CD4-positive, alpha-beta T cell treated with Interleukin-1 beta for 1 hour (primary cell): Measurements from ENCODE around the gene GEMIN7.
"Not testable (repeated sequence)": the region's sequence is repeated elsewhere in the genome, so short reads cannot be mapped to it uniquely, and the experiment has no call there.

Experiments
- DNase-seq, 2 donors: peaks; one replicate each; pipeline ENCODE4 v3.0.0-alpha.2; 2020 to 2022

Gene GEMIN7

DNA sequence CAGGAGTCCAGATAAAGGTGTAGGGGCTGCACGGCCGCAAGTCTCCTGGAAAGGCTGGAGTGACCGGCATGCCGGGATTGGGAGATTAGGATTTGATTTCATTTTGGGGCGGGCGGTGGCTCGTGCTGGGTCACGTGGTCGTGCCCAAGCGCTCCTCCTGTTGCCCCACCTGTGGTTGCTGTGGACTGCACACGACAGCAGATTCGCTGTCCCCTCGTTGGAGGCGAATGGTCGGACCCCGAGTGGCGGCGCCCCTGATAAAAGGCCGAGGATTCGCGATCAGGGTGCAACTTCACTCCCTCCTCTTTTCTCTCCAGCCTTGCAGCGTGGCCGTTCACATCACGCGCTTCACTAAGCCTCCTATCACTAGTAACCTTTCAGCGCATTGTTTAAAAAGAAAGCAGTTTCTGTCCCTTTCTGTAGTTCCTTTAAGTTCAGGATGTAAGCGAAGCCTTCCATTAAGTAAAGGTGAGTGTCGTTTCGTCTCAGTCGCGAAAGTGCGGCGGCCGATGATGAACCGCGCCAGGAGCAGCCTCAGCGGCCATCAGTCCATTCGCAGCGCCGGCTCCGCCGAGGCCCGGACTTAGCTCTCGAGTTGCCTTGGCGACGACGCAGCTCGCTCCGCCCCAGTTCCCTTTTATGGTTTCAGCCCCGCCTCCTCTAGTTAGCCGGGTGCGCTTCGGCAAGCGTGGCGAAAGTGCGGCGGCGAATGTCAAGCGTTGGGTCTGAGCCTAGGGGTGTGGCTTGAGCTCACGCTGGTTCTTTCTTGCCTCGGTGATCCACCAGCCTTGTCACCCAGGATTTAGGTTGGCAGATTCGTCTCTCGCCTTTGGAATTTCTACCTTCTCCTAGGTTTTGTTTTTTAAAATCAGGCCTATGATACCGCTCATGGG lies 12.2 kb downstream of the GEMIN7 start:
- DNase-seq = peak; percentile 97 to 98

DNA sequence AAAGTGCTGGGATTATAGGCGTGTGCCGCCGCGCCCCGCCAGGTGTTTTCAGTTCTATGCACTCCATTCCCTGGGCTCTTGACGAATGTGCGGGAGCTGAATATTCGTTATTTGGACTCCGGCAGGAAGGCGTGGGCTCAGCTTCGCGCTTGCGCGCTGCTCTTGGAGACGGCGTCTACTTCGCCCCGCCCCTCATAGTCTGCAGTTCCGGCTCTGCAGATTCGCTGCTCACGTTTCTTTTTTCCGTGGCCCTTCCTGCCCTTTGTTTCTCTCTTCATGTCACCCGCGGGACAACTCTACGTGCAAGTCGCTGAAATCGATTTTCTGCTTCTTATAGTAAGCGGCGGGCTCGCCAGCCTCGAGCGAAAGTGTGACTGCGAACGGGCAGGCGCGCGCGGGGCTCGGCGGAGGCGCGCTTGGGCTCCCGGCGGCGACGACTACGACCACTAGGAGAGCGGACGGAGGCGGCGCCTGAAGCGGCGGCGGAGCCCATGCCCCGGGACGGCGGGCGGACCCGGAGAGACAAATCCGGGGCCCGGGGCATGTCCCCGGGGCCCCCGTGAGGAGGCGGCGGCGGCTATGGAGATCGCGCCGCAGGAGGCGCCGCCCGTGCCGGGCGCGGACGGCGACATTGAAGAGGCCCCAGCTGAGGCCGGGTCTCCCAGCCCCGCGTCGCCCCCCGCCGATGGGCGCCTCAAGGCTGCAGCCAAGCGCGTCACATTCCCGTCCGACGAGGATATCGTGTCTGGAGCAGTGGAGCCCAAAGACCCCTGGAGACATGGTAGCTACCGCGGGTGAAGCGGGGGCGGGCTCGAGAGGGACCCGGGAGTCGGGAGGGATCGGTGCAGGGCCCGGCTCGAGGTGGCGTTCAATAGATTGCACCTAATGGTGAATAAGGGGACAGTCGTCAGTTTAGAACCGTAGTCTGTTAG lies 14.0 kb downstream of the GEMIN7 start, which contains the start of gene PPP1R37:
TSS of gene PPP1R37 (plus strand) at position 433 of the 932 bp plus-strand sequence. CDS start at position 580, 147 bp downstream.
- DNase-seq = peak; percentile 95

DNA sequence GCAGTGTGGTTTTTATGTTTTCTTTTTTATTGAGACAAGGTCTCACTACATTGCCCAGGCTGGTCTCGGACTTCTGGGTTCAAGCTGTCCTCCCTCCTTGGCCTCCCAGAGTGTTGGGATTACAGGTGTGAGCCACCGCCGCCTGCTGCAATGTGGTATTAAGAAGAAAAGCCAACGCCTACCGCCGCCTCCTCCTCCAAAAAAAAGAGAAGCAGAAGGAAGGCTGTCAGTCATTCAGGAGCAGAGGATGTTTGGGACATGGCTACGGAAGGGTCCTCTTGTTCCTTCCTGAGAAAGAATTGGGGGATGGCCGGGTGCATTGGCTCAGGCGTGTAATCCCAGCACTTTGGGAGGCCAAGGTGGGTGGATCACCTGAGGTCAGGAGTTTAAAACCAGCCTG lies 15.1 kb downstream of the GEMIN7 start:
- no peak for DNase-seq

DNA sequence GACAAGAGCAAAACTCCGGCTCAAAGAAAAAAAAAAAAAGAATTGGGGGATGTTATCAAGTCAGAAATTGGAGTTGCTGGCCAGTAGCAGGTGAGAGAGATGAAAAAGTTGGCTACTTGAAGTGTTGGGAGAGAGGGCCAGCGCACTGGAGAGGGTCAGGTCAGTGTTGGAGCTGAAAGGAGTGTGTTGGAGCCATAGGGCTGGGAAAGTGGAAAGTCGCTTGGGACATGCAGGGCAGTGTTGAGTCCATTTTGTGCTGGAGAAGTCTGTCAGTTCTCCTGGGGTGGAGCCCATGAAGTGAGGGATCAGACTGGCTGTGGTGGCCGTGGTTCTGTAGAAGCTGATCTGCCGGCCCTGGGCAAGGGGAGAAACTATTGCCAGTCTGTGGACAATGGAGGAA lies 15.6 kb downstream of the GEMIN7 start:
- no peak for DNase-seq

DNA sequence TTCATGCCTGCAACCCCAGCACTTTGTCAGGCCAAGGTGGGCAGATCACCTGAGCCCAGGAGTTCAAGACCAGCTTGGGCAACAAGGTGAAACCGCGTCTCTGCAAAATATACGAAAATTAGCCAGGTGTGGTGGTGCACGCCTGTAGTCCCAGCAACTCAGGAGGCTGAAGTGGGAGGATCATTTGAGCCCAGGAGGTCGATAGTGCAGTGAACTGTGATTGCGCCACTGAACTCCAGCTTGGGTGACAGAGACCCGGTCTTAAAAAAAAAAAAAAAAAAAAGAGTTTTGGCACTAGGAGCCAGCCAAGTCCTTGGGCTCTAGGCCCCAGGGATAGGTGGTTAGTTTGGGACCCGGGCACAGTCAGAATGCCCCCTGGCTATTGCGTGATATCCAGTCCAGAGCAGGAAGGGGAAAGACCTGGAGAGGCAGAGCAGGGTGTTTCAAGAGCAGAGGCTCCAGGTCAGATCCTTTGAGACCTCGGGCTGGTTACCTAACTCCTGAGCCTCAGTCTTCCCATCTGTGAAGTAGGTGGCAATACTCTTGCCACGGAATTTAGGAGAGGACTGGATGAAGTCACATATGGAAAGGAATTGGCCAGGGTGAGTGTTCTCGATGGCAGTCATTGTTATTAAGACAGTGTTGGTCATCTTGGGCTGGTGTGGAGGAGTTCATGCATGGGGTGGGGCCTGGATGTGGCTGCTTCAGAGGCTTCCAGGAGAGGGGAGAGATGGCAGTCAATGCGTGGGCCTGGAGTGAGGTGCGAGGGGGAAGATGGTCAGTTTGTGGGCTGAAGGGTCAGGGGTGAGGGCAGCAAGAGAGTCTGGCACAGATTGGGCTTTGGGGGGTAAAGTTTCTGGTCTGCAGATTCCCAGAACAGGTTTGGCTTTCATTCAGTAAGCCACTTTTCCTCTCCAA lies 16.7 kb downstream of the GEMIN7 start:
- no peak for DNase-seq

DNA sequence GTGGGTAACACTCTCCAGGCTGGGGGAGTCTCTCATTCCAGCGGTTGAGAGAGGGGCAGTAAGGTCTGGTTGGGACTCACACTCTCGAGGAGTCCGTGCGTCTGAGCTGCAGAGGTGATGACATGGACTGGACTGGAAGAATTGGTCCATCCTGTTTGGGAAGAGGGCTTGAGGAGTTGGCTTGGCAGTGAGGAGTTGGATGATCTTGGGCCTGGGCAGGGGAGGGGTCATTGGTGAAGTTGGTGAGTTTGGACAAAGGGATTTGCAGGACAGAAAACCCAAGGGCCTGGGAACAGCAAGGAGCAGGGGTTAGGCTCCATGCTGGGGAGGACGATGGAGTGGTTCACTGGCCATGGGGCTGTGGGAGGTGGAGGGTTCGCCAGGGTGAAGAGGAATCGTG lies 17.6 kb downstream of the GEMIN7 start:
- DNase-seq = no peak

DNA sequence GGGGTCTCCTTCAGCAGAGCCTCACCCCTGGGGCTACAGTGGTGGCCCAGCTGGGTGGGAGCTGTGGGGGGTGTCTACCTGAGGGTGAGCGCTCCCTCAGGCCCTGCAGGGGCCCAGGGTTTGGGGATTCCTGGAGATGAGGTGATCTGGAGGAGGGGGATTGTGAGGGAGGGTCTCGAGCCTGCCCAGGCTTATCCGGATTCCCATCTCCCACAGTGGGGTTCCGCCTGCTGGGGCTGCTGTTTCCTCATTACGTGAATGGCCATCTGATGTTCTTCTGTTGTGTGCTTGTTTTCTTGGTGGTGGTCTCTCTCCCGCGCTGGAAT lies 18.4 kb downstream of the GEMIN7 start:
- DNase-seq = no peak

DNA sequence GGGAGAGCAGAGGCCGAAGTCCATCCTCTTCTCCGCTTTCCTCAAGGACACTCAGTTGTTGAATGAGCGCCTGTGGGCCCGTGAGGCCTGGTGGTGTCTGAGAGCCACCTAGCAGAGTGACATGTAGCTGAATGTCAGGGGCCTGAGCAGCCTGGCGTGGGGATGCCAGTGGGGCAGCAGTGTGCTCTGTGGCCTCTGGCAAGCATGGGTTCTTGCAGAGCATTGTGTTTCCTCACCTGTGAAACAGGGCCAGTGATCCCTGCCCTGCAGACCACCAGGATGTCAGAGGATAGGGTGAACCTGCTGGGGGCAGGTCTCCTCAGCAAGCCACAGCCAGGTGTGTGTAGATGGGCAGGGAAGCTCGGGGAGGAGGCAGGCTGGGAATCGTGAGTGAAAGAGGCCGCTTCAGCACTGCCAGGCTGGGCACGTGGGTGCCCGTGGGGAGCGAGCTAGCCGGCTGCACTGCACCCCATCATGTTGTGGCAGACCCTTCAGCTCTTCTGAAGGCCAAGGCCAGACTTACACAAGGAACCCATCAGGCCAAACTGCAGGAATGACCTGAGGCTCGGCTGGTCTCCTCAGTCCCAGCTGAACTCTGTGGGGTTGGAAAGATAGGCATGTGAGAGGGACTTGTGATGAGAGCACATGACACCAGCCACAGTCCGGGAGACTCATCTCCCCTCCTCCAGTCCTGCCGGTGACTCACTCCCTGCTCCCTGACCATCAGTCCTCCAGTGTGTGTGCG lies 18.9 kb downstream of the GEMIN7 start:
- no peak for DNase-seq

DNA sequence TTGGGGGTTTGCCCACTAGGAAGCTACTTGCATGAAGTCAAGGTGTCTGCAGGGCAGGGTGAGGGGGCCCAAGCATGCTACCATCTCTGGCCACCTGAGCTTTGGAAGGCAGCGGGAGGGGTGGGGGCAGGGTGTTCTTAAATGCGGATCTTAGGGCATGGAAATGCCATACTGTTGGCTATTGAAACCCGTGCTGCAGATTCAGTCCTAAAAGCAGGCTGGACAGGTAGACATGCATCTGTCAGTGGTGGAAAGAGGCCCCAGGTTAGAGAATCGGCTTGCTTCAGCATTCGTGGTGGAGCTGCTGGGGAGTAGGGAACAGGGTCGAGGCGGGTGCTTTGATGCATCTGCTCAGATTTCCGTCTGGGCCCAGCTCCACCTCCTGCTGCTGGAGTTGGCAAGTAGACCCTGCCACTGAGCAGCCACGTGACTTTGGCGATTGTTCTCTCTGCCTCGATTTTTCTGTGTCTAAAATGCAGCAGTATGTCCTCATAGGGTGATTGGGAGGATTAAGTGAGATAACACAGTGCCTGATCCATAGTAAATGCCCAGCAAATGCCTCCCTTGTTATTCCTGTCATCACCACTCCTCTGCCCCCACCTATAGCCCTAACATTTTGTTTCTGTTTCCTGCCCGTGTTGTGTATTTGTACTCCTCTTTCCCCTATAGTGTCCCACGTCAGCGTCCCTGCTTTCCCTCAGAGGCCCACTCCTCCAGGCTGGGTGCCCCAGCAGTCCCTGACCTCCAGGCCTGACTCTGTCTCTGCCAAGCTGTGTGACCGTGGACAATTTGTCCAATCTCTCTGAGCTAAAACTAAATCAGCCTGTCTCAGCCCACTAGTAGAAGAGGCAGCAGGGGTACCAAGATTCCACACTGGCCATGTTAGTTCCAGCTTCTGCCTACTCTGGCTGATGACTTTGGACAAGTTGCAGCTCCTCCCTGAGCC lies 19.7 kb downstream of the GEMIN7 start:
- no peak for DNase-seq

DNA sequence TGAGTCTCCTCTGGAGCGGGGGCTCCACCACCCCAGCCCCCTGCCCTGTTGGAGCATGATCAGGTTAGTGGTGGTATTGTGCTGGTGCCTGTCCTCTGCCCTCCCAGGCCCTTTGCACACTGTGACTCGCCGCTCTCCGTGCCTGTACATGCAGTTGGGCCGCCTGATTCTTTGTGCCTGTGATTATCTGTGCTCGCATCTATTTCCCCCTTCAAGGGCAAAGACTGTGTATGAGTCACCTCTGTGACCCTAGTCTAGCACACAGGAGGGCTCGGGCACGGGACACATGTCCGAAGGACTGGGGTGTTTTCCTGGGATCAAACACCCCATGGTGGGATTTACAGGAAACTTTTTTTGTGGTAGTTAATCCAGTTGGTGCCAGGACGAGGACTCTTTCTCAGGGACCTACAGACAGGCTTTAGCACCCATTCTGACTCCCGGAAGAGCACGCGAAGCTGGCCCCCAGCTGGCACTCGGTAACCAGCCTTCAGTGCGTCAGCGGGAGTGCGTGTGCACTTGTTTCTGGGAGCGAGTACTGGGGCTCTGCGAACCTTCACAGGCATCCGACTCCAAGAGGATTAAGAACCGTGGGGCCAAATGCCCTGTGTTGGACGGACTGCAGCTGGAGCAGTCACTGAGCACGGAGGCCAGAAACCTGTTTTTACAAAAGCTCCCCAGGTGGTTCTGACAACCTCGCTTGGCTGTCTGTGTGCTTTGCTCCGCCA lies 20.6 kb downstream of the GEMIN7 start:
- no peak for DNase-seq

DNA sequence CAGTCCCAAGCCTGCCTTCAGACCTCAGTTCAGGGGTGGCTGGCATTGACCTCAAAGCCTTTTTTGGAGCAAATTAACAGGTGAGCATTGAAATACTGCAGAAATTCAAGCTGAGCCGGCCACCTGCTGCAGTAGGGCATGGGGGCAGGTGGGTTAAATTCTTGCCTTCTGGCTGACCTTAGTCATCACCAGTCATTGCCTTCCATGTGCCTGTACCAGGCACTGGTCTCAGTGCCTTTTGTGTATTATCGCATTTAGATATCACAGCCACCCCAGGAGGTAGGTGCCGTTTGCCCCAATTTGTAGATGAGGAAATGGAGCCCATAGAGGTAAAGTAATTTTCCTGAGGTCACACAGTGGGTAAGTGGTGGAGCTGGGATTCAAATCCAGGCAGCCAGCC lies 21.1 kb downstream of the GEMIN7 start:
- no peak for DNase-seq

DNA sequence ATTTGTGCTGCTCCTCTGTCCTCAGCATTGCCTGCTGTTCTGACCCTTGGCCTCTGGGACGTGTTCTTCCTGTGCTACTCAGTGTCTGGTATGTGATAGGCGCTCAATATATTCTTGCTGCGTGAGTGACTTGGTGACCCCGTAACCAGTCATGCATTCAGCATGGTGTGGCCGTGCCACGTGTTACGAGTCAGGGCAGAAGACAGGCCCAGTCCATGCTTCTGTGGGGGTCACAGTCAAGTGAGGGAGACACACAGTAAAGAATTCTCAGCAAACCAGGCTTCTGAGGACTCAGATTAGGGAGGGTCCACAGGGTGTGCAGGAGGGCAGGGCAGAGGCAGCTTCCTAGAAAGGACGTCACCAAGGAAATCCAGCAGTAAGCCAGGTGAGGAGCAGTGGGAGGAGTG lies 21.8 kb downstream of the GEMIN7 start:
- no peak for DNase-seq

DNA sequence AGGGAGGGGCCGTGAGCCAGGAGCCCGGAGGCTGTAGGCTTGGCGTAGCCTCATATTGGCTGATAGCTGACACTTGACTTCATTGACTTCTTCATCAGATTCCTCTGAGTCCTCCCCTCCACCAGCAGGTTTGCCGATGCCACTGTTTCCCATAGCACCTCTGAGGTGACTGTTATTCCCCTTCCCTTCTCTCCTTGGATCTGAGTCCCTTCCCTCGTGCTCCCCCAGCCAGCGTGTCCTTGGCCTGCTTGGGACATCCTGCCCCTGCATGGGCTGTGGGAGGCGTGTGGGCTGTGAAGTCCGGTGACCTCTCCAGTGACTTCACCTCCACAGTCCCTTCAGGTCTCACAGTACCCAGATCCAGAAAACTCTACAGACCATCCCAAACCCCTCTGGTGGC lies 22.7 kb downstream of the GEMIN7 start:
- no peak for DNase-seq

DNA sequence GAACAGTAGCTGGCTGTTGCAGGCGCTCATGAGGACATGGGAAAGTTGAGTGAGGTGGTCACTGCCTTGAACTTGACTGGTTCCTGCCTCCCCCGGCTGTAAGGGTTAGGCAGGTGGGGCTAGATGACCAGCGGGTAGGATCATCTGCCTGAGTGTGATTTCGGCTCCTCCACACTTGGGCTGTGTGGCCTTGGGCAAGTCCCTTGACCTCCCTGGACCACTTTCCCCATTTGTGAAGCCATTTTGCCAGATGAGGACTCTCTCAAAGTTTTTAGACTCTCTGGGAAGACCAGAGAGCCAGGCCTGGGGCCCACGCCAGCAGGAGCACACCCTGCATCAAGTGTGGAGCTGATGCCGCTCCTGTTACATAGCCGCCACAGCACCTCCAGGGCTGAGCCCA lies 23.4 kb downstream of the GEMIN7 start:
- no peak for DNase-seq

DNA sequence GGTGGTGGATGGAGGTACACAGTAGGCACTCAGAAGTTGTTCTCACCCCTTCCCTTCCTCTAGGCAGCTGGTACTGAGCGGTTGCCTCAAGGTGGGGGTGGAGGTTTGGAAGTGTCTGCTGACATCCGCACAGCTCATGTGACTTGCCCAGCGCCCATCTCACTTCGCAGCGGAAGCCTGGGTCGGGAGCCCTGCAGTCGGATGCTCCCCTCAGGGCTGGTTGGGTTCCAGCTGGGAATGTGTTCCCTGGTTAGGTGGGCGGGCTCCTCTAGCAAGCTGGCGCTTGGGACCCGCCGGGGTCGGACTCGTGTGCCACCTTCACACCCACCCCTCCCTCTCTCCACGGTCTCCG lies 24.1 kb downstream of the GEMIN7 start:
- DNase-seq = peak; percentile 51 to 53

DNA sequence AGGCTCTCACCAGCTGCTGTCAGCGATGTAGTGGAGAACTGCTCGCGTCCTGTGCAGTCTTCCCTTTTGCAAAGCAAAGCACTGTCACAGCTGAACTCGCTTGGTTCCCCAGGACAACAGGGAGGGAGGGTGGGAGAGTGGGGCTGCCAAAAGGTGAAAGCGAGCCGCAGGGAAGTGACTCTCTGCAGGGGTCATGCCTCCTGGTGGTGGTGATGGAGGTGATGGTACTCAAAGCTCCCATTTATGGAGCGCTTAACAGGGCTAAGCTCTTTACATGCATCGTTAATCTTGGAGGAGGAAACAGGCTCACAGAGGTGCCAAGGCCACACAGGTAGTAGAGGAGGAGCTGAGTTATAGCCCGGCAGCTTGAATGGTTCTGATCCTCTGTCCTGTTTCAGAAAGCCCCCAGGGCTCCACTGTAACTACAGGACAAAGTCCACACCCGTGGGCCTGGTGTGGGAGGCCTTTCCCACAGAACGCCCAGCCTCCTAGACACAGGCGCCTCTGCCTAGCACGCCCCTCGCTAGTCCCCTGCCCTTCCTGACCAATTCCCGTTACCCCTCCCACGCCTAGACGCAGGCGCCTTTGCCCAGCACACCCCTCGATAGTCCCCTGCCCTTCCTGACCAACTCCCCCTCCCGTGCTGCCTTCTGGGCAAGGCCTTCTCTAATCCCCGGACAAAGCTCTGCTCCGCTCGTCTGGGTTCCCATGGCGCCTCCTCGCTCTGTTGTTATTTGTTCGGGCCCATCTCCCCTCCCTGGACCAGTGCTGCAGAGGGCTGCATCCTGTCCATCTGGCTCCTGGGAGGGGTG lies 24.7 kb downstream of the GEMIN7 start:
- DNase-seq = peak in 1 of 2 donors; percentile 9

DNA sequence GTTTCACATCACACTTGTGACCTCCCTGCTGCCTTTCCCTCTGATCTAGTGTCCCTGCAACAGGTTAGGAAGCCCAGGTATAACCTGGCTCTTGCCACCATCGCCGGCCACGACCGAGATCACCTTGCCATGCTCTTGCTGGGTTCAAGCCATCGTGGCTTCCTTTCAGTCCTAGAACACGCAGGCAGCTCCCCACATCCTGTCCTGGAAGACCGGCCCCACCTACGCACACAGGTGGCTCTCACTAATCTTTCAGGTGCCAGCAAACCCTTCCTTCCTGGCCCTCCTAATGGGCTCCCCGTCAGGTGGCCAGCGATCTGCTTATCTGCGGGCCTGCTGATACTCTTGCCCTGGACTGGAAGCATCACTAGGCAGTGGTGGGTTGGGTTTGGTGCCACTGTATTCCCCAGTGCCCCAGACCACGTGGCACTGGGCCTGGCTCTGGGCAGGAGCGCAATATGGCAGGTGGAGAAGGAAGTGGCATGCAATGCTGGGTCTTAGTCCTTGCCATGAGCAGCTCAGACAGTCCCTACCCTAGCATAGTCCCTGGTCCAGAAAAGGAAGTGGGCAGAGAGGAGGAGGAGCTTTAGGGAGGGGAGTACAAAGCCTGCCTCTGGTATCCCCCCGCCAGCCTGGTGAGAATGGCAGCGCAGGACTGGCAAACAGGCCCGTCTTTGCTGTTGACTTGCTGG lies 25.7 kb downstream of the GEMIN7 start:
- DNase-seq = no peak

DNA sequence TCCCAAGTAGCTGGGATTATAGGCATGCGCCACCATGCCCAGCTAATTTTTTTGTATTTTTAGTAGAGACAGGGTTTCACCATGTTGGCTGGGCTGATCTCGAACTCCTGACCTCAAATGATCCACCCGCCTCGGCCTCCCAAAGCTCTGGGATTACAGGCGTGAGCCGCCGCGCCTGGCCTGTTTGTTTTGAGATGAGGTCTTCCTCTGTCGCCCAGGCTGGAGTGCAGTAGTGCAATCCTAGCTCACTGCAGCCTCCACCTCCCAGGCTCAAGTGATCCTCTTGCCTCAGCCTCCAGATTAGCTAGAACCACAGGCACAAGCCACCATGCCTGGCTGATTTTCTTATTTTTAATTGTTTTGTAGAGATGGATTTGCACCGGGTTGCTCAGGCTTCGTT lies 27.3 kb downstream of the GEMIN7 start:
- not testable (repeated sequence) for DNase-seq
